Esophagus squamous epithelium (tissue), 5 donors: Measurements from ENCODE around the gene KCNN3. TPM values are rescaled to one million over a fixed set of nuclear protein-coding genes. Genes with fewer than 3 reads are reported as not detected.

ENCODE experiments used
- DNase-seq: peaks from one replicate; lab custom pipeline; 2025; lab: John Stamatoyannopoulos, UW
- H3K27ac ChIP-seq, 4 donors: fragments of 200-600 bp; sonication (generic); one replicate each; pipeline ENCODE4 v1.5.1; 2016 to 2019; ENCODE audit warnings: mild to moderate bottlenecking in 1 of 4
- H3K27me3 ChIP-seq, 4 donors: fragments of 200-600 bp; sonication (generic); 1 replicate in 3 of 4; 2 replicates in 1 of 4; pipeline versions ENCODE4 v1.5.1 to v1.6.0; 2017 to 2021; ENCODE audit warnings: antibody characterized with exemption in 1 of 4
- H3K36me3 ChIP-seq, 3 donors: fragments of 200-600 bp; sonication (generic); one replicate each; pipeline ENCODE4 v1.5.1; 2016 to 2019
- H3K4me1 ChIP-seq, 3 donors: fragments of 200-600 bp; sonication (generic); one replicate each; pipeline ENCODE4 v1.5.1; 2017 to 2019
- H3K4me3 ChIP-seq, 4 donors: fragments of 200-600 bp; sonication (generic); 1 replicate in 3 of 4; 2 replicates in 1 of 4; pipeline ENCODE4 v1.5.1; 2016 to 2019; ENCODE audit warnings: mild to moderate bottlenecking in 2 of 4, moderate library complexity in 1 of 4
- H3K9me3 ChIP-seq, 3 donors: fragments of 200-600 bp; sonication (generic); one replicate each; pipeline ENCODE4 v1.5.1; 2016 to 2019
- POLR2A ChIP-seq, 4 donors: fragments of 450-650 bp; IDR thresholded peaks; one replicate each; pipeline ENCODE4 v1.6.1; 2017; ENCODE audit warnings: antibody characterized with exemption in 4 of 4, mild to moderate bottlenecking in 4 of 4, moderate library complexity in 3 of 4
- WGBS, 2 donors: methylation state at CpG; one replicate each; pipeline ENCODE4 v1.1.5; 2018; 5-methylcytosine and 5-hydroxymethylcytosine counted together
- intact Hi-C: fragments of 100-400 bp; cut with DNase I; formaldehyde crosslinking; loops from one replicate; pipeline ENCODE4 v1.15.0; 2022
- total RNA-seq, 4 donors: library from RNA; depleted of rRNA; stranded (reverse); fragments of >200 nt; gene quantifications; one replicate each; pipeline ENCODE4 v1.1.0, GENCODE V29; 2016
- TF ChIP-seq, protein P1 (sequence below), 6 experiments: fragments of 450-650 bp in 4 of 6; fragments of 200-600 bp in 2 of 6; sonication (generic) in 2 of 6; IDR thresholded peaks; one replicate each; pipeline ENCODE4 v1.5.1; 2016 to 2019; ENCODE audit warnings: antibody characterized with exemption in 6 of 6, mild to moderate bottlenecking in 4 of 6, moderate library complexity in 4 of 6
- donor health status: DM: yes; HTN: yes; CAD: no.

KCNN3 gene
- total RNA-seq, 4 donors from 2014 or later = 0.08 to 1.7 (median 0.50) TPM

DNA sequence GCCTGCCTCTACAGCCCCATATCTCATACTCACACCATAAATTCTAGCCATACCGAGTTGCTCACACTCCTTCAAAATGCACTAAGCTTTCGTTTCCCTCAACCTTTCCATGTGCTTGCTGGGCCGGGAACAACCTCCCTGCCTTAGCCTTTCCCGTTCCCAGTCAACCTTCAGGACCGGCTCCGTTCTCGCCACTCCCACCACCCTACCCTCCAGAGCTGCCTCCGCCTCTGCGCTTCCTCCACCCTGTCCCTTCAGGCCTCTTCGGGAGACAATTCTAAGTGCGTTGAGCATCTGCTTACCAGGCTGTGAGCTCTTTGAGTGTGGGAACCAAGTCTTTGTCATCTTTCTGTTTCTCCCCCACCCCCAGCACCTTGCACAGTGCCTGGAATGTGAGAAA is 31.6 kb downstream of the KCNN3 start:
- no peak overlapping the region for H3K4me3 ChIP-seq
- peak overlapping the region in 2 of 4 donors; percentile 22 to 55 for H3K27ac ChIP-seq
- intact Hi-C loops = no loop called here
- TF ChIP-seq POLR2A (IDR thresholded peaks at IDR 0.05) = no peak
- TF ChIP-seq, protein P1, sequence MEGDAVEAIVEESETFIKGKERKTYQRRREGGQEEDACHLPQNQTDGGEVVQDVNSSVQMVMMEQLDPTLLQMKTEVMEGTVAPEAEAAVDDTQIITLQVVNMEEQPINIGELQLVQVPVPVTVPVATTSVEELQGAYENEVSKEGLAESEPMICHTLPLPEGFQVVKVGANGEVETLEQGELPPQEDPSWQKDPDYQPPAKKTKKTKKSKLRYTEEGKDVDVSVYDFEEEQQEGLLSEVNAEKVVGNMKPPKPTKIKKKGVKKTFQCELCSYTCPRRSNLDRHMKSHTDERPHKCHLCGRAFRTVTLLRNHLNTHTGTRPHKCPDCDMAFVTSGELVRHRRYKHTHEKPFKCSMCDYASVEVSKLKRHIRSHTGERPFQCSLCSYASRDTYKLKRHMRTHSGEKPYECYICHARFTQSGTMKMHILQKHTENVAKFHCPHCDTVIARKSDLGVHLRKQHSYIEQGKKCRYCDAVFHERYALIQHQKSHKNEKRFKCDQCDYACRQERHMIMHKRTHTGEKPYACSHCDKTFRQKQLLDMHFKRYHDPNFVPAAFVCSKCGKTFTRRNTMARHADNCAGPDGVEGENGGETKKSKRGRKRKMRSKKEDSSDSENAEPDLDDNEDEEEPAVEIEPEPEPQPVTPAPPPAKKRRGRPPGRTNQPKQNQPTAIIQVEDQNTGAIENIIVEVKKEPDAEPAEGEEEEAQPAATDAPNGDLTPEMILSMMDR (IDR thresholded peaks at IDR 0.05) = no peak
- H3K36me3 ChIP-seq = no peaks in the 10 kb centered on the region
- DNase-seq = no peak
- H3K9me3 ChIP-seq = no peaks in the 10 kb centered on the region
- H3K27me3 ChIP-seq = peaks cover 0 to 26% (median 0%) of the 10 kb centered on the region in 4 donors
- H3K4me1 ChIP-seq = peaks cover 0 to 45% (median 0%) of the 10 kb centered on the region in 3 donors
- 86 to 88% methylated on average over 11 of the region's 11 CpGs for WGBS, 2 donors

DNA sequence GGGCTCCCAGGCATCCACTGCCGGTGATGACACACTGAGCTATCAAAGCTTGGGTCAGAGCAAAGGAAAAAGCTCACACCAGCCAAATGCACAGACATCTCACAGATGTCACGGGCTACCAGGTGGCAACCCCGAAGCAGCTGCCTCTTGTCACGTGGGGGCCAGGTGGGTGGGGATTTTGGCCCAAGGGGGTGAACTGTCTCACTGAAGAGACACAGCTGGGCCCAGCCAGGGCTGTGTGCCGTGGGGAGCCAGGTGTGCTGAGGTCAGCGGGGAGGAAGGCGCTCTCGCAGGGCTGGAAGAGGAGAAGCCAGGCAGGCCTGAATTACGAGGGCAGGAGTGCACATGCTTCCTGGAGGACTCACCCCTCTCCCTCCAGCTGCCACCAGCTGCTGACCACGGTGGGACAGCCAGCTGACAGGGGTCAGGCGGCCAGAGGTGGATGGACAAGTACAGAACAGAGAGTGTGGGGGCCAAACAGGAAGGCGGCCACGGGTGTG is 32.4 kb downstream of the KCNN3 start:
- Histone ChIP-seq H3K27ac (peak overlapping the region in 2 of 4 donors; percentile 22 to 55), H3K27me3 (peaks cover 0 to 26% (median 0%) of the 10 kb centered on the region in 4 donors), H3K4me1 (peaks cover 0 to 47% (median 0%) of the 10 kb centered on the region in 3 donors), H3K9me3 (no peaks in the 10 kb centered on the region), H3K36me3 (no peaks in the 10 kb centered on the region), H3K4me3 (no peak overlapping the region)
- intact Hi-C loops = no loop called here
- TF ChIP-seq, protein P1 (IDR thresholded peaks at IDR 0.05) = no peak
- TF ChIP-seq POLR2A (IDR thresholded peaks at IDR 0.05) = no peak
- WGBS, 2 donors = 62 to 76% methylated on average over 8 to 11 of the region's 13 CpGs
- no peak for DNase-seq

DNA sequence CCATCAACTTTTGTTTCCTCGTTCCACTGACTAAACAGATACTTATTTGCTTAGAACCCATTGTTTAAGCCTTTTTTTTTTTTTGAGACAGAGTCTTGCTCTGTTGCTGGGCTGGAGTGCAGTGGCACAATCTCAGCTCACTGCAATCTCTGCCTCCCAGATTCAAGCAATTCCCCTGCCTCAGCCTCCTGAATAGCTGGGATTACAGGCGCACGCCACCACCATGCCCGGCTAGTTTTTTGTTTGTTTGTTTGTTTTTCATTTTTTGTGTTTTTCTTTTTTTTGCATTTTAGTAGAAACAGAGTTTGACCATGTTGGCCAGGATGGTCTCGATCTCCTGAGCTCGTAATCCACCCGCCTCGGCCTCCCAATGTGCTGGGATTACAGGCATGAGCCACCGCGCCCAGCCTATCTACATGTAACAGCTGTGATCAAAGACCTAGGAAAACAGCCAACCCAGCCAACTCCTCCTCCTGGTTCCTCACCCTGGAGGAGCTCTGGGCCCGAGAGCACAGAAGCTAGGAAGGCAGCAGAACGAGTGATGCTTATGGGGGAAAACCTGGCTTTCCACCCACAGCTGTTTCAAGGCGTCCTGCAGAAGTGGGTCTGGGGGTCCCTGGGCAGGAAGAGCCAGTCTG is 32.9 kb downstream of the KCNN3 start:
- H3K4me1 ChIP-seq = peaks cover 0 to 47% (median 0%) of the 10 kb centered on the region in 3 donors
- no peak overlapping the region for H3K4me3 ChIP-seq
- WGBS, 2 donors = 76% methylated on average over 4 to 10 of the region's 13 CpGs
- H3K36me3 ChIP-seq = no peaks in the 10 kb centered on the region
- TF ChIP-seq POLR2A (IDR thresholded peaks at IDR 0.05) = no peak
- TF ChIP-seq, protein P1 (IDR thresholded peaks at IDR 0.05) = no peak
- H3K27ac ChIP-seq = peak overlapping the region in 2 of 4 donors; percentile 22 to 55
- no peaks in the 10 kb centered on the region for H3K9me3 ChIP-seq
- H3K27me3 ChIP-seq = peaks cover 0 to 26% (median 0%) of the 10 kb centered on the region in 4 donors
- intact Hi-C loops = no loop called here
- DNase-seq = no peak

DNA sequence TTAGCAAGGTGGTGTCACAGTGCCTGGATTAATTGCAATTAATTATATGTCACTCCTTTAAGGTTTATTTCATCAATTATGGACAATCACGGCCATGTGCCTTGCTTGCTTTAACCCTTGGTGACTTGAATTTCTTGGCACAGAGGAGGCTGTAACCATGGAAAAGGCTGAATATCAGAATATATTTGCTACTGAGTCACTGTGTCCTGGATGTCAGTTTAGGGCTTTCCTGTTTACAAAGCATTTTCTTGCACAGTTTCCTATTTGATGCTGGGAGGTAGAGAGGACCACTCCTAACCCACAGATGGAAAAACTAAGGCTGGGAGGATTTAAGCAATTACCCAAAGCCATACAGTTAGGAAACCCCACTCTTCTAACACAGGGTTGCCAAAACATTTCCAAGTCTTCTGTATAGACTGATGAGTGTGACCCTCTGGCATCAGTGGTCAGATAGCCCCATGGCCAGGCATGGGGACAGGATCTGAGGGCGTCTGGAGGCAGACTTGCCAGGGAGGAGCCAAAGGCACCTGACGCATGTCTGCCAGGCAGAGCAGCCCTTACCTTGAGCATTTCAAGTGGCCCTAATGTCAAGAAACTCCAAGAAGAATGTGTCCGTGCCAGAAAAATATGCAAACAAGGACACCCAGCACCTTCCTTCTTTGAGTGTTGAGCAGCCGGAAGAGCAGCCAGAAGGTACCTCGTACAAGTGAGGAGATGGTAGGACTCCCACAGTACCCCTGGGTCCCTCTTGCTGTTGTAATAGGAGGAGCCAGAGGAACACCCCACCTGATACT is 34.4 kb downstream of the KCNN3 start:
- Histone ChIP-seq H3K27ac (no peak overlapping the region), H3K4me1 (peaks cover 0 to 44% (median 0%) of the 10 kb centered on the region in 3 donors), H3K27me3 (peaks cover 0 to 26% (median 0%) of the 10 kb centered on the region in 4 donors), H3K36me3 (no peaks in the 10 kb centered on the region), H3K9me3 (no peaks in the 10 kb centered on the region), H3K4me3 (no peak overlapping the region)
- TF ChIP-seq, protein P1 (IDR thresholded peaks at IDR 0.05) = no peak
- no peak for TF ChIP-seq POLR2A (IDR thresholded peaks at IDR 0.05)
- WGBS, 2 donors = 70 to 80% methylated on average over 2 to 6 of the region's 6 CpGs
- intact Hi-C loops = no loop called here
- DNase-seq = no peak

DNA sequence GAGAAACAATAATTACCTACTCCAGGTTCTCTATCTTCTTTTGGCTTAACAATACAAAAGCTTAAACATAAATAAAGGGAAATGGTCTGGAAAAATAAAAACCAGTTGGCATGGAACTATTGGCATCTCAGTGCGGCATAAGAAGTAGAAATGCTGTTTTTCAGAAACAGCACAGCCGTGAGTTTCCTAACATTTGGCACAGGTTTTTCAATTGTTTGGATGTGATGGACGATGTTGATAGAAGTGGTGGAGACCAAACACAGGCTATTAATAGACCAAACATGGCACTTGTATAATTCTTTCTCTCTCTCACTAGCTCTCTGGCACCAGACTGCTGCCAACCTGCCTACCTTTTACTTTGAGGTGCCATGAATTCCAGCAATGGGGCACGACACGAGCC is 36.2 kb downstream of the KCNN3 start:
- 45 to 50% methylated on average over 5 of the region's 5 CpGs for WGBS, 2 donors
- intact Hi-C loops = no loop called here
- no peak for DNase-seq
- Histone ChIP-seq H3K4me3 (no peak overlapping the region), H3K27me3 (peaks cover 0 to 26% (median 0%) of the 10 kb centered on the region in 4 donors), H3K9me3 (no peaks in the 10 kb centered on the region), H3K27ac (peak overlapping the region in 1 of 4 donors; percentile 18), H3K36me3 (no peaks in the 10 kb centered on the region), H3K4me1 (peaks cover 0 to 37% (median 0%) of the 10 kb centered on the region in 3 donors)
- TF ChIP-seq, protein P1 (IDR thresholded peaks at IDR 0.05) = no peak
- no peak for TF ChIP-seq POLR2A (IDR thresholded peaks at IDR 0.05)
